Left lobe of liver (tissue), 2 donors: ENCODE results near the gene PRKAG2. TPM values are rescaled to one million over a fixed set of nuclear protein-coding genes. Genes with fewer than 3 reads are reported as not detected.

Experiments used
- ATAC-seq: fragments of 200-7000 bp; cut with Tn5 transposase; one replicate; pipeline ENCODE4 v1.9.1; 2020; ENCODE audit warnings: mild to moderate bottlenecking, moderate library complexity
- DNase-seq: peaks from one replicate; pipeline ENCODE4 v3.0.0-alpha.2; 2020; ENCODE audit warnings: low spot score
- total RNA-seq: library from RNA; stranded (reverse); gene quantifications from one replicate; pipeline ENCODE4 v1.2.1, GENCODE V29; 2021
- donor health status: DM: no; HTN: no; CAD: no; lungs with moderate emphysema.
- donor health status: DM: no; HTN: yes; CAD: no.

Gene PRKAG2
- total RNA-seq, 1 donor from 2014 or later: 43.4 TPM

DNA sequence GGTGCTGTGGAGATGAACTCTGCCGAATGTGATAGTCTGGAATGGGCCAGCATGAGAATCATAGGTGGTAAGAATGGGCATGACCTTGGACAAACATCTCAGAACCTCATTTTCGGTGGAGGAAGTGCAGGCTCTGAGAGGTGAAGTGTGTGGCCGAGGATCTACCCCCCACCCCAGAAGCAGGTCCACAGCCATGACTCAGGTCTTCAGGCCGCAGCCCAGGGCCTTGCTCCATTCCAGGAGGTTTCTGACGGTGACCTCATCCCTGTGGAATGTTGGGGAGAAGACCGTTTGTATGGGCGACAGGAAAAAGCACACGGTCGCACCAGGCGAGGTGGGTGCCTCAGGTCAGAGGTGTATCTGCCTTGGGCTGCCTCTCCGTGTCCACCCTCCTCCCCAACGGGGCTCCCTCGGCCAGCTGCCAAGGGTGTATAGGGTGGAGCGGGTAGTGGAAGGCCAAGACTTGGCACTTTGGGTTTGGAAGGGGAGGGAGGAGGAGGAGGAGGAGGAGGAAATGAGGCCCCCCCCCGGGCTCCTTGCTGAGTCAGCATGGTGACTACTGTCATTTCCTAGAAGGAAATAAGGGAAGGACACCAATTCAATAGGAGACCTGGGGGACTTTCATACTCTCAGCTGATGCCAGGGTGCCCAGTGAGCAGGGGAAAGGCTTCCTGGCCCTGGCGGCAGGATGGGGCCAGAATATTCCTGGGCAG is 189.2 kb downstream of the PRKAG2 start:
- no peak for DNase-seq
- ATAC-seq: peak; percentile 7

- DNase-seq: no peak
- no peak for ATAC-seq
Measured at GRCh38 chr7:151686826-151687225, 190.1 kb downstream of the PRKAG2 start.

- ATAC-seq: peak; percentile 10
Measured at GRCh38 chr7:151686016-151686766, 190.7 kb downstream of the PRKAG2 start.

GRCh38 chr7:151684408-151685175 is 192.3 kb downstream of the PRKAG2 start:
- ATAC-seq: no peak
- DNase-seq: no peak

More at GRCh38 chr7:151686016-151686766, 190.7 kb downstream of the PRKAG2 start:
- DNase-seq: no peak

DNA sequence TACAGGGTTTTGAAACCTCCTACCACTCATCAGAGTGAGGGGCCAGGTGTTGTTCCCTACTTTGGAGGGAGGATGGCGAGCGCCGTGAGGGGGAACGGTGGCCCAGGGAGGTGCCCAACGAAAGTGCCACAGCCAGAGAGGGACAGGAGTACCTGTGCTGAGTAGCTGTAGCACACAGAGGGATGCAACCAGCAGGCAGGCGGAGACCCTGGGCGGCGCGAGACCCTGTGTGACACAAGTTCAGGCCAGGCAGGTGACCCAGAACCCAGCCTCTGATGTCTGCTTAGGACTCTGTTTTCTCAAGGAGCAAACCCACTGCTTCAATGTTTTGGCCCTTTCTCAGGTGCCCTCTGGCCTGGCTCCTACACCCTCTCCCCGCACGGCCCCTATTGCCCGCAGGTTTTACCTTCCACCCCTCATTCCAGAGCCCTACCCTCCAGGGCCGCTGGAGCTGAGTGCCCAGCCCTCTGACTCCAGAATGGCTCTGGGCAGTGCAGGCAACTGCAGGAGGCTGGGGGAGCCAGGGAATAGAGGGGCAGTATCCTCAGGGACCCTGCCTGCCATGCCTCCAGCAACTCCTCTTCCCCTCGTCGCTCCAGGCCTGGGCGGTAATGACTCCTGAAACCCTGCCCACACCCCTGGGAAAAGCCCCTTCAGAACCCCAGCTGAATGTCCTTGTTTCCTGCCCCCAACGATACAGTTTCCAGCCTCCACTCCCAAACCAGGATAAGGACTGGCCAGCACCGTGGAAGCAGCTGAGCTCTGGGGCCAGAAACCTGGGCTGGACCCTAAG is 193.1 kb downstream of the PRKAG2 start:
- DNase-seq: no peak
- peak; percentile 3 for ATAC-seq

- DNase-seq (no peak), ATAC-seq (peak; percentile 14)
Measured at GRCh38 chr7:151682831-151683614, 193.9 kb downstream of the PRKAG2 start.

DNA sequence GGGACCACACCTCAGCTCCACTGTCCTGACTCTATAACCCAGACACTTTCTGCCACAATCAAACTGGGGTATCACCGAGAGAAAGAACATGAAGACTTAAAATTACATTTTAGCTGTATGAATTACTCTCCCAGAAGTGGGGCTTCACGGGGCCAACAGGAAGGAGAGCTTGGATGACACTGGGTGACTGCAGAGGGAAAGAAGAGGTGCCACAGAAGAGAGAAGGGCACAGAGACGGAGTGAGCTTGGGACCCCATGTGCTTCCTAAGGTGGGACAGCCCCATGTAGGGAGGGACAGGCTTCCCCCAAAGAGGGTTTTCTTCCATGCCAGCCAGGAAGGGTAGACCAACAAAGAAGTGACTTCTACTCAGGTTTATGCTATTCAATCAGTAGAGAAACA is 195.2 kb downstream of the PRKAG2 start:
- ATAC-seq: no peak
- DNase-seq: no peak

DNA sequence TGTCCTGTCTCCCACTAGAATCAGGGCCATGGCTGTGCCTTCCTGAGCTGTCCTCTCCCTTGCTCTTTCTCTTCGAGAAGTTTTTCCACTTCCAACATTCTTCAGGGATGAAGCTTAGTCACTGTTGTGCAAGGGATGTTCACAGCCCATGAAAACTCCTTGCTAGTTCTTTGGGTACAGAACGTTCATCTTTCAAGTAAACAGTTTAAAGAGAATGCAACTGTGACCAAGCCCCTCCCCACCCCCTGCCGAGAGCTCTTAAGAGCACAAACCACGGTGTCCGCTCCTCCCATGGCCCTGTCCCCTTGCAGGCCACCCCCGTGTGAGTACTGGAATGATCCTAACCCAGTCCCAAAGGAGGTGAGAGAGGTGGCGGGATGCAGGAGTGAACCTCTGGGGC is 196.1 kb downstream of the PRKAG2 start:
- no peak for ATAC-seq
- no peak for DNase-seq

- ATAC-seq (no peak), DNase-seq (no peak)
Measured at GRCh38 chr7:151679881-151680612, 196.9 kb downstream of the PRKAG2 start.

- ATAC-seq: no peak
- DNase-seq: no peak
Measured at GRCh38 chr7:151679071-151679708, 197.7 kb downstream of the PRKAG2 start.

DNA sequence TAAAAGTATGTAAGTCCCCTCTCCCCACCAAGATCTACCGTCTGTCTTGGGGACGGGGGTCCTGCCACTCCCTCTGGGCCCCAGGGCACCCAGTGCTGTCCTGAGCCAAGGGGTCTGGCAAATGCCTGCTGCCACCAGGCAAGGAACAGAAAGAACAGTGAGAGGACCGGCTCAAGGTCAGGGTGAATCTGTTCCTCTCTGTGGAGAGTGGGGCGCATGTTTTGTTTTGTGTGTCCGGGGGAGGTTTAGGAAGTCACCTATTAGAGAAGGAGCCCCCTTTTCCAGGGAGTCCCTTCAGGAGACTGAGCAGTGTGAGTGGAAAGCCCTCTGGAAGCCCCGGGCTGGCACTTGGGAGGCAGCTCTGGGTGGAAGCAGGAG is 198.7 kb downstream of the PRKAG2 start:
- no peak for ATAC-seq
- no peak for DNase-seq

GRCh38 chr7:151677581-151678226 is 199.2 kb downstream of the PRKAG2 start:
- peak; percentile 32 for ATAC-seq

GRCh38 chr7:151676759-151677158 is 200.2 kb downstream of the PRKAG2 start:
- DNase-seq: no peak
- peak; percentile 24 for ATAC-seq

More at GRCh38 chr7:151677581-151678226, 199.2 kb downstream of the PRKAG2 start:
- no peak for DNase-seq

GRCh38 chr7:151675196-151675920 is 201.6 kb downstream of the PRKAG2 start:
- ATAC-seq (no peak), DNase-seq (no peak)

DNA sequence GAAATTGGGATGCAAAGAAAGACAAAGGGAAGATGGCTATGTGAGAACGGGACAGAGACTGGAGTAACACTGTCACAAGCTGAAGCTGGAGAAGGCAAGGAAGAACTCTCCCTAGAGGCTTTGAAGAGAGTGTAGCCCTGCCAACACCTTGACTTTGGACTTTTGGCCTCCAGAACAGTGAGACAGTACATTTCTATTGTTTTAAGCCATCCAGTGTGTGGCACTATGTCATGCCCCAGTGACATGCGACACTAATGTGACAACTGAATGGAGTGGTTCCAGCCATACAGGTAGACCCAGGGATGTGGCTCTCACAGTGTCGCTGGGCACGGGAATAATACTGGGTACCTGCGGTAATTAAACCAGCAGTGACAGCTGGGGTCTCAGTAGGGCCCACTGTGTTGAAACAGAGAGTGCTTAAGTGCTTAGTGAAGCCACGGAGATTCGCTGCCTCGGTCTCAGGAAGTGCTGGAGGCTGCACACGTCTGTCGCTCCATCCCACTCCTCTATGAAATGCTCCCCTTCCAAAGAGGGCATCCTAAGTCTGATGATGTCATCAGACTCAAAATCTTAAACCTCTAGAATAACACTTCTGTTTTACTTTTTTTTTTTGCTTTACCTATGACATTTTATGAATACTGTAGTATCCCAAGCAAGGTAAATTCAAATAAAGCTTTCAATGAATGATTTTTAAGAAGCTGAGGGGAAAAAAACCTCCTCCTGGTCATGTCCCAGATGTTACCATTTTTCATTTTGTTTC is 202.6 kb downstream of the PRKAG2 start:
- ATAC-seq: no peak
- no peak for DNase-seq

DNA sequence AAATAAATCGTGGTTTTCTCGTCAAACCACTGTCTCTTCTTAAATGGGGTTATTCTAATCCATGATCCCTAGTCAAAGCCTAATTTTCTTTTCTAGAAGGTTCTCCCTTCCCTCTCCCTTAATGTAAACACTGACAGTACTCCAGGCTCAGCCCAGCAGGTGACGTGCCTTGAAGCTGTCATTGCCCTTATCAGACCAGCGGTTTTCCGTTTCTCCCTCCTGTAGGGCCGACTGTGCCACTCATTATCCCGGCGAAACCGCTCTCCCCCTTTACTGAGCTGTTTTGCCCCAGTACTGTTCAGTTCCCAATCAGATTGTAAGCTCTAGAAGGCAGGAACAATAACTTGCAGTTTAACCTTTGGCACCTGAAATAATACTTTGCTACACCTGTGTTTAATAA is 203.7 kb downstream of the PRKAG2 start:
- DNase-seq: no peak
- ATAC-seq: no peak

GRCh38 chr7:151672716-151673115 is 204.2 kb downstream of the PRKAG2 start:
- DNase-seq: peak; percentile 81

More at GRCh38 chr7:151672716-151673115, 204.2 kb downstream of the PRKAG2 start:
- peak; percentile 64 for ATAC-seq
